Gastrocnemius medialis (tissue), 4 donors: Measurements from ENCODE around the gene KANK2. TPM values are rescaled to one million over a fixed set of nuclear protein-coding genes. Genes with fewer than 3 reads are reported as not detected.

Experiments
- ATAC-seq, 2 donors: fragments of 150-250 bp; one replicate each; pipeline ENCODE4 v1.9.1; 2016
- DNase-seq, 2 donors: peaks; one replicate each; pipeline ENCODE4 v3.0.0-alpha.2; 2019
- H3K27ac ChIP-seq, 4 donors: fragments of 200-600 bp; sonication (generic); 1 replicate in 1 of 4; 2 replicates in 3 of 4; pipeline ENCODE4 v1.5.1; 2016 to 2018; ENCODE audit warnings: mild to moderate bottlenecking in 2 of 4, moderate library complexity in 1 of 4
- H3K27me3 ChIP-seq, 3 donors: fragments of 200-600 bp; sonication (generic) in 2 of 3; 1 replicate in 1 of 3; 2 replicates in 2 of 3; pipeline versions ENCODE4 v1.5.1 to v1.6.0; 2016 to 2019; ENCODE audit warnings: mild to moderate bottlenecking in 1 of 3, moderate library complexity in 1 of 3
- H3K36me3 ChIP-seq, 2 donors: fragments of 200-600 bp; sonication (generic) in 1 of 2; one replicate each; pipeline ENCODE4 v1.5.1; 2017 to 2018
- H3K4me1 ChIP-seq, 2 donors: fragments of 200-600 bp; sonication (generic) in 1 of 2; one replicate each; pipeline ENCODE4 v1.5.1; 2016 to 2017; ENCODE audit warnings: mild to moderate bottlenecking in 2 of 2
- H3K4me3 ChIP-seq, 4 donors: fragments of 200-600 bp; sonication (generic) in 3 of 4; 1 replicate in 1 of 4; 2 replicates in 3 of 4; pipeline ENCODE4 v1.5.1; 2016 to 2019; ENCODE audit warnings: mild to moderate bottlenecking in 2 of 4
- H3K9me3 ChIP-seq, 3 donors: fragments of 200-600 bp; sonication (generic) in 2 of 3; 1 replicate in 1 of 3; 2 replicates in 2 of 3; pipeline ENCODE4 v1.5.1; 2016 to 2019
- CTCF ChIP-seq, 5 experiments: fragments of 450-650 bp in 3 of 5; fragments of 200-600 bp in 2 of 5; sonication (generic) in 2 of 5; IDR thresholded peaks in 4 of 5; conservative IDR thresholded peaks in 1 of 5; 1 replicate in 4 of 5; 2 replicates in 1 of 5; pipeline ENCODE4 v1.5.1; 2016 to 2019; ENCODE audit warnings: antibody characterized with exemption in 5 of 5, mild to moderate bottlenecking in 3 of 5, moderate library complexity in 3 of 5
- POLR2A ChIP-seq, 2 donors: fragments of 450-650 bp; IDR thresholded peaks; one replicate each; pipeline ENCODE4 v1.6.1; 2017; ENCODE audit warnings: antibody characterized with exemption in 2 of 2, mild to moderate bottlenecking in 2 of 2, moderate library complexity in 2 of 2
- in situ Hi-C, 4 donors: fragments of 200-750 bp; cut with MboI; loops; one replicate each; pipeline versions ENCODE4 v1.15.0 to v1.8.0; 2017; ENCODE audit warnings: low sequenced_read_pairs in 4 of 4
- intact Hi-C: fragments of 100-400 bp; cut with DNase I; formaldehyde crosslinking; loops from one replicate; pipeline ENCODE4 v1.15.1; 2023; ENCODE audit warnings: low total_unique reads
- total RNA-seq, 4 donors: library from RNA; depleted of rRNA; stranded (reverse); fragments of >200 nt; gene quantifications; one replicate each; pipeline versions ENCODE4 v1.1.0 to v1.2.3, GENCODE V29; 2016

Gene KANK2
- total RNA-seq, 4 donors from 2014 or later: 37.7 to 192 (median 149) TPM

GRCh38 chr19:11203194-11204075 is 6.1 kb upstream of the KANK2 start:
- H3K36me3 ChIP-seq: no peaks in the 10 kb centered on the region
- intact Hi-C loops: loop anchor here (1.0 to 10.0 kb wide), 2 partner anchors 66 to 169 kb away; no protein-coding TSS in a partner anchor
- peak overlapping the region; percentile 8 to 37 (median 30) for H3K4me3 ChIP-seq
- ATAC-seq (peak; percentile 43 to 76), DNase-seq (peak in 1 of 2 donors; percentile 51)
- H3K4me1 ChIP-seq: peaks cover 9 to 14% of the 10 kb centered on the region in 2 donors
- H3K9me3 ChIP-seq: no peaks in the 10 kb centered on the region
- in situ Hi-C loops: loop anchor here in 3 of 4 donors (5.0 to 25.0 kb wide), 4 partner anchors 66 to 169 kb away; no protein-coding TSS in a partner anchor
- H3K27ac ChIP-seq: peak overlapping the region; percentile 69 to 75 (median 74)
- H3K27me3 ChIP-seq: no peaks in the 10 kb centered on the region
- peak; percentile 67 to 95 (median 85) for TF ChIP-seq CTCF (IDR thresholded peaks at IDR 0.05 in 4 of 5, conservative IDR thresholded peaks at IDR 0.05 in 1 of 5)
- no peak for TF ChIP-seq POLR2A (IDR thresholded peaks at IDR 0.05)

GRCh38 chr19:11202488-11203193 is 5.3 kb upstream of the KANK2 start:
- TF ChIP-seq CTCF (IDR thresholded peaks at IDR 0.05 in 4 of 5, conservative IDR thresholded peaks at IDR 0.05 in 1 of 5) (no peak), POLR2A (IDR thresholded peaks at IDR 0.05) (no peak)
- in situ Hi-C loops: loop anchor here in 3 of 4 donors (5.0 to 25.0 kb wide), 4 partner anchors 65 to 168 kb away; no protein-coding TSS in a partner anchor
- Histone ChIP-seq H3K36me3 (no peaks in the 10 kb centered on the region), H3K9me3 (no peaks in the 10 kb centered on the region), H3K4me3 (no peak overlapping the region), H3K27me3 (no peaks in the 10 kb centered on the region), H3K4me1 (peaks cover 15 to 17% of the 10 kb centered on the region in 2 donors), H3K27ac (peak overlapping the region; percentile 69 to 75 (median 74))
- DNase-seq (no peak), ATAC-seq (no peak)
- intact Hi-C loops: loop anchor here (1.0 to 10.0 kb wide), 2 partner anchors 65 to 168 kb away; no protein-coding TSS in a partner anchor

- intact Hi-C loops (loop anchor here (10.0 kb wide), 1 partner anchor 167 kb away; no protein-coding TSS in a partner anchor), in situ Hi-C loops (loop anchor here in 3 of 4 donors (5.0 to 25.0 kb wide), 4 partner anchors 64 to 167 kb away; no protein-coding TSS in a partner anchor)
- H3K27me3 ChIP-seq: no peaks in the 10 kb centered on the region
- H3K36me3 ChIP-seq: no peaks in the 10 kb centered on the region
- ATAC-seq (no peak), DNase-seq (no peak)
- no peak for TF ChIP-seq POLR2A (IDR thresholded peaks at IDR 0.05)
- TF ChIP-seq CTCF (IDR thresholded peaks at IDR 0.05 in 4 of 5, conservative IDR thresholded peaks at IDR 0.05 in 1 of 5): no peak
- H3K27ac ChIP-seq: no peak overlapping the region
- H3K4me3 ChIP-seq: no peak overlapping the region
- peaks cover 15 to 17% of the 10 kb centered on the region in 2 donors for H3K4me1 ChIP-seq
- no peaks in the 10 kb centered on the region for H3K9me3 ChIP-seq
These were observed 4.4 kb upstream of the KANK2 start for GRCh38 chr19:11201791-11202190.

- TF ChIP-seq POLR2A (IDR thresholded peaks at IDR 0.05) (no peak), CTCF (IDR thresholded peaks at IDR 0.05 in 4 of 5, conservative IDR thresholded peaks at IDR 0.05 in 1 of 5) (no peak)
- no peak overlapping the region for H3K27ac ChIP-seq
- no peaks in the 10 kb centered on the region for H3K27me3 ChIP-seq
- ATAC-seq (no peak), DNase-seq (no peak)
- H3K9me3 ChIP-seq: no peaks in the 10 kb centered on the region
- intact Hi-C loops: loop anchor here (10.0 kb wide), 1 partner anchor 166 kb away; no protein-coding TSS in a partner anchor
- no peak overlapping the region for H3K4me3 ChIP-seq
- no peaks in the 10 kb centered on the region for H3K36me3 ChIP-seq
- in situ Hi-C loops: loop anchor here in 3 of 4 donors (5.0 to 25.0 kb wide), 4 partner anchors 64 to 166 kb away; no protein-coding TSS in a partner anchor
- H3K4me1 ChIP-seq: peaks cover 15 to 17% of the 10 kb centered on the region in 2 donors
These were observed 3.6 kb upstream of the KANK2 start for GRCh38 chr19:11200931-11201330.
